LNCAP (cell line): ENCODE data around the gene HOXB13.
A peak's percentile ranks its signal among the peaks of the same experiment; 100 is the strongest.

Experiments
- TF ChIP-seq, protein P1 (sequence below): fragments of 450-650 bp; IDR thresholded peaks from 2 replicates; pipeline ENCODE4 v1.5.1; 2017; ENCODE audit warnings: mild to moderate bottlenecking

The HOXB13 gene

GRCh38 chr17:48727415-48728175 lies 955 bp downstream of the HOXB13 start:
- TF ChIP-seq, protein P1, sequence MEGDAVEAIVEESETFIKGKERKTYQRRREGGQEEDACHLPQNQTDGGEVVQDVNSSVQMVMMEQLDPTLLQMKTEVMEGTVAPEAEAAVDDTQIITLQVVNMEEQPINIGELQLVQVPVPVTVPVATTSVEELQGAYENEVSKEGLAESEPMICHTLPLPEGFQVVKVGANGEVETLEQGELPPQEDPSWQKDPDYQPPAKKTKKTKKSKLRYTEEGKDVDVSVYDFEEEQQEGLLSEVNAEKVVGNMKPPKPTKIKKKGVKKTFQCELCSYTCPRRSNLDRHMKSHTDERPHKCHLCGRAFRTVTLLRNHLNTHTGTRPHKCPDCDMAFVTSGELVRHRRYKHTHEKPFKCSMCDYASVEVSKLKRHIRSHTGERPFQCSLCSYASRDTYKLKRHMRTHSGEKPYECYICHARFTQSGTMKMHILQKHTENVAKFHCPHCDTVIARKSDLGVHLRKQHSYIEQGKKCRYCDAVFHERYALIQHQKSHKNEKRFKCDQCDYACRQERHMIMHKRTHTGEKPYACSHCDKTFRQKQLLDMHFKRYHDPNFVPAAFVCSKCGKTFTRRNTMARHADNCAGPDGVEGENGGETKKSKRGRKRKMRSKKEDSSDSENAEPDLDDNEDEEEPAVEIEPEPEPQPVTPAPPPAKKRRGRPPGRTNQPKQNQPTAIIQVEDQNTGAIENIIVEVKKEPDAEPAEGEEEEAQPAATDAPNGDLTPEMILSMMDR, result no peak

- TF ChIP-seq, protein P1, result no peak
Observed at GRCh38 chr17:48726916-48727286, 1.6 kb downstream of the HOXB13 start.

DNA sequence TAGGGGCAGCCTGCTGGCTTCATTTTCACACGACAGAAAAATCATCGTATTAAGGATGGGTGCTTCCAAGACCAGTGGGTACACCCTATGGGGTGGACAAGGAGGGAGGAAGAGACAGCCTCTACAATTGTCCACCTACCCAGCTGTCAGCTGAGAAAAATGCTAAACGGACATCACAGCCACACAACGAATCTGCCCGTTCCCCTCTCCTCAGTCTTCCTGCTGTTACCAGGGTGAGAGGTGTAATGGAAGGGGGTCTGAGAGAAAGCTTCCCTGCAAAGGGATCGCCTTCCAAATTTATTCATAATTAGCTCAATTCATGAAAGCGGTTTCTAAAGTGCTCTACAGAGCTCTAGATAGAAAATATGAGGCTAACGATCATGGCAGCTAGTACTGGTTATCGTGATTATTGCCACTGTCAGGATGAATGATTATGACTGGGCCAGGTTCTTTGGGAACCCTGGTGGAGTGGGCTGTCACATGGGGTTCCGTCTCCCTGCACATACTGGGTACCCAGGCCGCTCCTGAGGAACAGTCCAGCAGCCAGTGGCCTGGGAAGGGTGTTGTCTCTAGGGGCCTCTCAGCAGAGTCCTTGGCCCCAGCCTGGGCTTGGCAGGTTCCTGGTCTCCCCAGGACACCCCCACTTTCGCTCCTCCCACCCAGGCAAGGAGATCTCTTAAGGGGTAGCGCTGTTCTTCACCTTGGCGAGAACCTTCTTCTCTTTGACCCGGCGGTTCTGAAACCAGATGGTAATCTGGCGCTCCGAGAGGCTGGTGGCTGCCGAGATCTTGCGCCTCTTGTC lies 2.2 kb downstream of the HOXB13 start:
- TF ChIP-seq, protein P1, result no peak

GRCh38 chr17:48725288-48726064 lies 3.1 kb downstream of the HOXB13 start:
- TF ChIP-seq, protein P1, result no peak

DNA sequence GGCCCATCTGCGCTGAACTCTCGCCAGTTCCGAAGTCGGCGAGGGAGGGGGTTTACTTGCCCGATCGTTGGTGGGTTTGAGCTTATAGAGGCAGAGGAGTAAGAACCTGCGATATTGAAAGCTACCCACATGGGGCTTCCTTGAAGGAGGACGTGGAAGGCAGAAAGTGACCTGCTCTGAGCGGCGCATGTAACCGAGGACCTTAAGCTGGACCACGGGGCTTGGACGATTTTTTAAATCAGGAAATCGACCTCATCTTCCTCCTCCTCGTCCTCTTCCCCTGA lies 3.6 kb downstream of the HOXB13 start:
- TF ChIP-seq, protein P1, result no peak

DNA sequence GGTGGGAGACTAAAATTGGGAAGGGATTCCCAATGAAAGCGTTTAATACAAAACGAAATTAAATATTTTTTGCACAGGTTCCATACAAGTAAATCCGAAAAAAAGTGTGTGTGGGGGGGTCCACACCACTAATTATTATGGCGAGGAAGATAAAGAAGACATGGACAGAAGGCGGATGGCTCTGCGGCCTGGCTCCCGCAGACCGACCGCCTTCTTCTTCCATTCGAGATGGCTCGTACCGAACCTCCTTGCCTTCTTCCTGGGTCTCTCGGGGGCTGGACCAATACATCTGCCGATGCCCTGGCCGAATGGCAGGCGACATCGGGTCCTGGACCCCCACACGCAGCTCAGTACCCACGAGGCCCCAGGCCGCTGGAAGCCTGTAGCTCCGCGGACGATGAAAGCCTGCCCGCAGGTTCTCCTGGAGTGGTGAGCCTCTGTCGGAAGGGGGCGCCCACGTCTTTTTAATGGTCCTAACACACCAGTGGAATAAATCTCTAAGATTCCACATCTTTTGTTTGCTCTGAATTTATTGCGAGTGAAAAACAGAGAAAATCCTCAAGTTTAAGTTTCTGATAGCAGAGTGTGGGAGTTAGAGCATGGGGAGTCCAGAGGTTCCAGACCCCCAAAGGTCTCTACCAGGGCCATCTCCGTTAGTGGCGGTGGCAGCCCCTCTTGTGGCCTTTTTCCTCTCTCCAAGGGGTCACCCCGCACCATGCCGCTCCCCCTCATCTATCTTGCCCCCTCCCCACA lies 4.1 kb downstream of the HOXB13 start:
- TF ChIP-seq, protein P1, result peak; percentile 70
